HCT116 (cell line): ENCODE data around the gene BCAN.

ENCODE experiments used
- POLR2AphosphoS5 ChIP-seq: IDR thresholded peaks from 2 replicates; pipeline ENCODE4 v1.6.1; 2011; ENCODE audit warnings: mild to moderate bottlenecking, low read depth, low read length, moderate library complexity
- RAD21 ChIP-seq: IDR thresholded peaks from 2 replicates; pipeline ENCODE4 v1.6.1; 2012; ENCODE audit warnings: low read depth, mild to moderate bottlenecking
- YY1 ChIP-seq: IDR thresholded peaks from 2 replicates; pipeline ENCODE4 v1.6.1; 2011; ENCODE audit warnings: low read length, low read depth, moderate library complexity, mild to moderate bottlenecking; ENCODE audit not compliant: insufficient replicate concordance; ENCODE audit errors: extremely low read depth

DNA sequence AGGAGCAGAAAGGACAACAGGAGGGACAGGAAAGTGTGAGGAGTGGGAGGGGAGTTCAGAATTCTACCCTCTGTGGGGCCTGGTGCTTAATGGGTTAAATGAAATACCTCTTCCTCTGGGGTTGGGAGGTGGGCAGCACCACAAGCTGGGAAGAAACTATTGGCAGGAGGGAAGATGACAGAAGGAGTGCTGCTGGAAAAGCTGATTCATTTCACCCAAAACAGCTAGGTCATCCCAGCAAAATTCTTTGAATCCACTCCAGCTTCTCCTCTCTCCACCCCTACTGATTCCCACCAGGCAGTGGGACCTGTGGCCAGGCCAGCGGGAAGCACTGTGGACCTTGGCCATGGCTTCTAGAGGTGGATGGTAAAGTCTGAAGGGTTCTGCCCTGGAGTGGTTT is 12.8 kb downstream of the BCAN start:
- TF ChIP-seq YY1 (no peak), RAD21 (no peak), POLR2AphosphoS5 (no peak)
